IMR-90 (cell line): Measurements from ENCODE around the gene ZNF497. TPM values are rescaled to one million over a fixed set of nuclear protein-coding genes. Genes with fewer than 3 reads are reported as not detected.

ENCODE experiments used
- ATAC-seq: fragments of 200-7000 bp; cut with Tn5 transposase; 2 replicates; pipeline ENCODE4 v1.9.1; 2020; ENCODE audit warnings: low read depth, mild to moderate bottlenecking, moderate library complexity
- BruUV-seq: library from RNA; stranded (reverse); fragments of 400-500 nt; replicated peaks from 2 replicates; lab custom pipeline; 2021; lab: Mats Ljungman, UMichigan
- CTCF ChIA-PET: fragments of 300-600 bp; formaldehyde crosslinking; extraction: SDS; loops from one replicate; lab custom pipeline; 2021; ENCODE audit warnings: antibody characterized with exemption; lab: Yijun Ruan, JAX
- POLR2A ChIA-PET: fragments of 300-600 bp; sonication (Branson Sonifier 250); formaldehyde crosslinking; loops from one replicate; lab custom pipeline; 2022; ENCODE audit warnings: antibody characterized with exemption; ENCODE audit not compliant: unreplicated experiment; lab: Charles Lee
- DNase-seq: peaks from one replicate; pipeline ENCODE4 v3.0.0; 2013
- H2AFZ ChIP-seq: replicated peaks from 2 replicates; pipeline ENCODE3; 2013; ENCODE audit warnings: low read length, mild to moderate bottlenecking; ENCODE audit not compliant: poor library complexity
- H2AK5ac ChIP-seq: 2 replicates; pipeline ENCODE4 v1.6.1; 2013; ENCODE audit warnings: low read depth, low read length, inconsistent platforms
- H2AK9ac ChIP-seq: replicated peaks from 2 replicates; pipeline ENCODE3; 2013; ENCODE audit warnings: mild to moderate bottlenecking, low read depth, low read length, moderate library complexity; ENCODE audit not compliant: poor library complexity
- H2BK120ac ChIP-seq: 2 replicates; pipeline ENCODE4 v1.6.1; 2013; ENCODE audit warnings: low read depth, low read length, inconsistent platforms
- H2BK15ac ChIP-seq: 3 replicates; pipeline ENCODE4 v1.6.1; 2013; ENCODE audit warnings: low read depth, low read length, inconsistent platforms
- H2BK20ac ChIP-seq: 2 replicates; pipeline ENCODE4 v1.6.1; 2013; ENCODE audit warnings: low read depth, mild to moderate bottlenecking, inconsistent platforms, low read length, moderate library complexity
- H2BK5ac ChIP-seq: 2 replicates; pipeline ENCODE4 v1.6.1; 2013; ENCODE audit warnings: mild to moderate bottlenecking, low read depth, low read length, inconsistent platforms; ENCODE audit not compliant: poor library complexity, severe bottlenecking
- H3K14ac ChIP-seq: replicated peaks from 2 replicates; pipeline ENCODE4 v1.6.1; 2013; ENCODE audit warnings: low read depth, low read length, inconsistent platforms
- H3K18ac ChIP-seq: 2 replicates; pipeline ENCODE4 v1.6.1; 2013; ENCODE audit warnings: low read depth, low read length, control low read depth
- H3K23ac ChIP-seq: 2 replicates; pipeline ENCODE4 v1.6.1; 2013; ENCODE audit warnings: low read depth, low read length, inconsistent platforms
- H3K27ac ChIP-seq: 2 replicates; pipeline ENCODE4 v1.5.1; 2013; ENCODE audit warnings: mild to moderate bottlenecking, control low read depth, low read length; ENCODE audit not compliant: insufficient read depth
- H3K27me3 ChIP-seq: 2 replicates; pipeline ENCODE4 v1.6.1; 2013; ENCODE audit warnings: low read length; ENCODE audit not compliant: control insufficient read depth, insufficient read depth
- H3K36me3 ChIP-seq: 2 replicates; pipeline ENCODE4 v1.6.1; 2013; ENCODE audit warnings: low read length, mixed read lengths; ENCODE audit not compliant: control insufficient read depth, insufficient read depth
- H3K4ac ChIP-seq: 2 replicates; pipeline ENCODE4 v1.6.1; 2013; ENCODE audit warnings: low read depth, low read length, inconsistent platforms
- H3K4me1 ChIP-seq: 2 replicates; pipeline ENCODE4 v1.6.1; 2013; ENCODE audit warnings: low read length, mixed read lengths; ENCODE audit not compliant: control insufficient read depth, insufficient read depth
- H3K4me2 ChIP-seq: 2 replicates; pipeline ENCODE4 v1.6.1; 2013; ENCODE audit warnings: low read depth, mild to moderate bottlenecking, control low read depth, low read length, moderate library complexity
- H3K4me3 ChIP-seq: 2 replicates; pipeline ENCODE4 v1.5.1; 2013; ENCODE audit warnings: low read depth, mild to moderate bottlenecking, control low read depth, low read length, moderate library complexity; ENCODE audit not compliant: insufficient read depth
- H3K56ac ChIP-seq: 2 replicates; pipeline ENCODE4 v1.6.1; 2013; ENCODE audit warnings: low read length, inconsistent platforms; ENCODE audit not compliant: insufficient read depth; ENCODE audit errors: extremely low read depth
- H3K79me1 ChIP-seq, 2 experiments: 2 replicates each; pipeline ENCODE4 v1.6.1; 2013; ENCODE audit warnings: low read length in 2 of 2, inconsistent platforms in 1 of 2, low read depth in 1 of 2
- H3K9ac ChIP-seq: 2 replicates; pipeline ENCODE4 v1.6.1; 2013; ENCODE audit warnings: low read depth, low read length, control low read depth
- H3K9me1 ChIP-seq: 2 replicates; pipeline ENCODE4 v1.6.1; 2013; ENCODE audit warnings: low read length, inconsistent platforms; ENCODE audit not compliant: insufficient read depth
- H3K9me3 ChIP-seq: 2 replicates; pipeline ENCODE4 v1.6.1; 2013; ENCODE audit warnings: low read length; ENCODE audit not compliant: control insufficient read depth, insufficient read depth
- H4K20me1 ChIP-seq: 2 replicates; pipeline ENCODE4 v1.6.1; 2013; ENCODE audit warnings: low read length, inconsistent platforms; ENCODE audit not compliant: insufficient read depth
- H4K5ac ChIP-seq: 2 replicates; pipeline ENCODE4 v1.6.1; 2013; ENCODE audit warnings: mild to moderate bottlenecking, low read depth, low read length, control low read depth
- H4K8ac ChIP-seq, 2 experiments: 2 replicates each; pipeline ENCODE4 v1.6.1; 2013; ENCODE audit warnings: low read depth in 2 of 2, low read length in 2 of 2, control low read depth in 1 of 2, inconsistent platforms in 1 of 2
- H4K91ac ChIP-seq: 2 replicates; pipeline ENCODE4 v1.6.1; 2013; ENCODE audit warnings: low read depth, low read length, inconsistent platforms; ENCODE audit not compliant: insufficient read depth
- BHLHE40 ChIP-seq: fragments of 150-350 bp; IDR thresholded peaks from 2 replicates; pipeline ENCODE4 v1.6.1; 2016; ENCODE audit warnings: mild to moderate bottlenecking, low read depth, low read length
- CEBPB ChIP-seq: IDR thresholded peaks from 2 replicates; pipeline ENCODE4 v1.6.1; 2012; ENCODE audit warnings: low read depth, low read length, improper control_type of control experiment
- CHD1 ChIP-seq: IDR thresholded peaks from 2 replicates; pipeline ENCODE4 v1.6.1; 2012; ENCODE audit warnings: low read depth, low read length, improper control_type of control experiment
- CTCF ChIP-seq: conservative IDR thresholded peaks from 2 replicates; pipeline ENCODE4 v1.5.1; 2012; ENCODE audit warnings: mild to moderate bottlenecking, low read depth, low read length, improper control_type of control experiment
- ELK1 ChIP-seq: fragments of 150-350 bp; IDR thresholded peaks from 2 replicates; pipeline ENCODE4 v1.6.1; 2016; ENCODE audit warnings: low read depth, mild to moderate bottlenecking, low read length, moderate library complexity, borderline replicate concordance
- FOS ChIP-seq: fragments of 150-350 bp; IDR thresholded peaks from 2 replicates; pipeline ENCODE4 v1.6.1; 2016; ENCODE audit warnings: low read depth, low read length
- MAFK ChIP-seq: IDR thresholded peaks from 2 replicates; pipeline ENCODE4 v1.6.1; 2012; ENCODE audit warnings: low read depth, low read length, improper control_type of control experiment
- MAZ ChIP-seq: IDR thresholded peaks from 2 replicates; pipeline ENCODE4 v1.6.1; 2012; ENCODE audit warnings: low read depth, mild to moderate bottlenecking, low read length, improper control_type of control experiment, moderate library complexity, borderline replicate concordance
- MXI1 ChIP-seq: IDR thresholded peaks from 2 replicates; pipeline ENCODE4 v1.6.1; 2012; ENCODE audit warnings: low read depth, mild to moderate bottlenecking, low read length, moderate library complexity, borderline replicate concordance
- NFE2L2 ChIP-seq: fragments of 150-350 bp; IDR thresholded peaks from 2 replicates; pipeline ENCODE4 v1.6.1; 2016; ENCODE audit warnings: low read depth, mild to moderate bottlenecking, low read length
- POLR2A ChIP-seq: IDR thresholded peaks from 2 replicates; pipeline ENCODE4 v1.6.1; 2012; ENCODE audit warnings: mild to moderate bottlenecking, low read depth, low read length
- RAD21 ChIP-seq: IDR thresholded peaks from 2 replicates; pipeline ENCODE4 v1.6.1; 2012; ENCODE audit warnings: low read length, improper control_type of control experiment
- RCOR1 ChIP-seq: IDR thresholded peaks from 2 replicates; pipeline ENCODE4 v1.6.1; 2012; ENCODE audit warnings: mild to moderate bottlenecking, low read length, improper control_type of control experiment; ENCODE audit not compliant: insufficient replicate concordance
- RFX5 ChIP-seq: IDR thresholded peaks from 2 replicates; pipeline ENCODE4 v1.8.0; 2012; ENCODE audit warnings: low read depth, mild to moderate bottlenecking, low read length, moderate library complexity
- SMC3 ChIP-seq: fragments of 150-350 bp; IDR thresholded peaks from 2 replicates; pipeline ENCODE4 v1.6.1; 2016; ENCODE audit warnings: low read depth, mild to moderate bottlenecking, antibody characterized with exemption, low read length, moderate library complexity
- USF2 ChIP-seq: fragments of 150-350 bp; IDR thresholded peaks from 2 replicates; pipeline ENCODE4 v1.6.1; 2017; ENCODE audit warnings: mild to moderate bottlenecking, antibody characterized with exemption, low read length, low read depth
- WGBS, 2 experiments: methylation state at CpG; one replicate each; pipeline versions ENCODE4 v1.1.5 to v1.1.7; 2013; ENCODE audit warnings: missing lambda C conversion rate in 2 of 2; ENCODE audit not compliant: insufficient read length in 1 of 2; ENCODE audit errors: extremely low coverage in 2 of 2; 5-methylcytosine and 5-hydroxymethylcytosine counted together
- dilution Hi-C: fragments of 300-500 bp; cut with HindIII; formaldehyde crosslinking; loops from one replicate; pipeline ENCODE4 v1.14.3; 2018; ENCODE audit warnings: low sequenced_read_pairs; ENCODE audit not compliant: unreplicated experiment
- in situ Hi-C: fragments of 300-500 bp; cut with MboI; formaldehyde crosslinking; loops from 3 replicates; pipeline ENCODE4 v1.14.3; 2019; ENCODE audit warnings: low sequenced_read_pairs, inconsistent platforms, mixed read lengths
- intact Hi-C: fragments of 100-400 bp; cut with micrococcal nuclease; formaldehyde crosslinking; loops from 2 replicates; pipeline ENCODE4 v1.10.0; 2022
- polyA plus RNA-seq, 3 experiments: library from polyadenylated mRNA; depleted of rRNA; stranded (reverse); fragments of >200 nt; gene quantifications; 2 replicates each; pipeline ENCODE4 v1.2.3, GENCODE V29; 2012; ENCODE audit warnings: low replicate concordance in 1 of 3
- total RNA-seq: library from RNA; depleted of rRNA; stranded (reverse); fragments of >200 nt; gene quantifications from 2 replicates; pipeline ENCODE4 v1.2.3, GENCODE V29; 2012

Gene ZNF497
- total and polyA plus RNA-seq, 2 of the 4 experiments (the other 2 are of a cell fraction), result 0.18 to 0.24 TPM

GRCh38 chr19:58397533-58398037 is 35.0 kb upstream of the ZNF497 start:
- no peaks in the 10 kb centered on the region for H3K27me3 ChIP-seq
- H3K4me1 ChIP-seq, result peaks cover 5% of the 10 kb centered on the region
- H3K4me3 ChIP-seq, result no peak overlapping the region
- H3K36me3 ChIP-seq, result peaks cover 26% of the 10 kb centered on the region
- no peak overlapping the region for H3K23ac ChIP-seq
- no peak overlapping the region for H3K9ac ChIP-seq
- H3K4ac ChIP-seq, result no peak overlapping the region
- H2AK9ac ChIP-seq, result no peak overlapping the region
- H3K56ac ChIP-seq, result no peak overlapping the region
- H3K14ac ChIP-seq, result no peak overlapping the region
- H2BK20ac ChIP-seq, result no peak overlapping the region
- DNase-seq, result no peak
- dilution Hi-C loops (no loop called here), in situ Hi-C loops (no loop called here), intact Hi-C loops (no loop called here)
- H3K9me3 ChIP-seq, result no peaks in the 10 kb centered on the region
- CTCF ChIA-PET, result no interaction called here
- POLR2A ChIA-PET, result no interaction called here
- H2AK5ac ChIP-seq, result no peak overlapping the region
- H2AFZ ChIP-seq, result no peak overlapping the region
- no peak overlapping the region for H4K91ac ChIP-seq
- no peak overlapping the region for H2BK5ac ChIP-seq
- no peak overlapping the region for H3K4me2 ChIP-seq
- TF ChIP-seq CTCF (no peak), RFX5 (no peak), NFE2L2 (no peak), BHLHE40 (no peak), RAD21 (no peak), MAFK (no peak), MXI1 (no peak), MAZ (no peak), USF2 (no peak), RCOR1 (no peak), POLR2A (no peak), CHD1 (no peak), SMC3 (no peak), CEBPB (no peak), FOS (no peak), ELK1 (no peak)
- H3K9me1 ChIP-seq, result no peaks in the 10 kb centered on the region
- 86% methylated on average over 4 of the region's 7 CpGs; no CpG with 5 or more reads in 1 of the 2 experiments for WGBS, 2 experiments
- H4K20me1 ChIP-seq, result peaks cover 24% of the 10 kb centered on the region
- ATAC-seq, result no peak
- no peak overlapping the region for H3K18ac ChIP-seq
- no peak overlapping the region for H2BK120ac ChIP-seq
- no peak overlapping the region for H3K27ac ChIP-seq
- peaks cover 6 to 33% of the 10 kb centered on the region in 2 experiments for H3K79me1 ChIP-seq
- H4K5ac ChIP-seq, result no peak overlapping the region
- H4K8ac ChIP-seq, result no peak overlapping the region
- no TSS peak for BruUV-seq
- H2BK15ac ChIP-seq, result no peak overlapping the region
